Transverse colon (tissue), 4 donors: ENCODE results near the gene ISG20.

Source experiments
- POLR2A ChIP-seq: fragments of 450-650 bp; IDR thresholded peaks from one replicate; pipeline ENCODE4 v1.6.1; 2016; ENCODE audit warnings: antibody characterized with exemption, mild to moderate bottlenecking, moderate library complexity
- POLR2AphosphoS5 ChIP-seq, 3 donors: sonication (generic); formaldehyde crosslinking; IDR thresholded peaks; one replicate each; pipeline ENCODE4 v1.6.1; 2016; ENCODE audit warnings: antibody characterized with exemption in 3 of 3
- TF ChIP-seq, protein P1 (sequence below), 5 experiments: fragments of 200-600 bp in 3 of 5; fragments of 450-650 bp in 2 of 5; sonication (generic) in 3 of 5; IDR thresholded peaks; 1 replicate in 2 of 5; 2 replicates in 3 of 5; pipeline ENCODE4 v1.5.1; 2016 to 2017; ENCODE audit warnings: antibody characterized with exemption in 5 of 5, inconsistent platforms in 3 of 5, mild to moderate bottlenecking in 2 of 5, moderate library complexity in 1 of 5

GRCh38 chr15:88697276-88697675 is 58.5 kb downstream of the ISG20 start:
- TF ChIP-seq, protein P1, sequence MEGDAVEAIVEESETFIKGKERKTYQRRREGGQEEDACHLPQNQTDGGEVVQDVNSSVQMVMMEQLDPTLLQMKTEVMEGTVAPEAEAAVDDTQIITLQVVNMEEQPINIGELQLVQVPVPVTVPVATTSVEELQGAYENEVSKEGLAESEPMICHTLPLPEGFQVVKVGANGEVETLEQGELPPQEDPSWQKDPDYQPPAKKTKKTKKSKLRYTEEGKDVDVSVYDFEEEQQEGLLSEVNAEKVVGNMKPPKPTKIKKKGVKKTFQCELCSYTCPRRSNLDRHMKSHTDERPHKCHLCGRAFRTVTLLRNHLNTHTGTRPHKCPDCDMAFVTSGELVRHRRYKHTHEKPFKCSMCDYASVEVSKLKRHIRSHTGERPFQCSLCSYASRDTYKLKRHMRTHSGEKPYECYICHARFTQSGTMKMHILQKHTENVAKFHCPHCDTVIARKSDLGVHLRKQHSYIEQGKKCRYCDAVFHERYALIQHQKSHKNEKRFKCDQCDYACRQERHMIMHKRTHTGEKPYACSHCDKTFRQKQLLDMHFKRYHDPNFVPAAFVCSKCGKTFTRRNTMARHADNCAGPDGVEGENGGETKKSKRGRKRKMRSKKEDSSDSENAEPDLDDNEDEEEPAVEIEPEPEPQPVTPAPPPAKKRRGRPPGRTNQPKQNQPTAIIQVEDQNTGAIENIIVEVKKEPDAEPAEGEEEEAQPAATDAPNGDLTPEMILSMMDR (IDR thresholded peaks at IDR 0.05): no peak
- no peak for TF ChIP-seq POLR2A
- TF ChIP-seq POLR2AphosphoS5 (IDR thresholded peaks at IDR 0.05): no peak
